ENCODE results near the gene CDH15. TPM values are rescaled to one million over a fixed set of nuclear protein-coding genes. Genes with fewer than 3 reads are reported as not detected.

The CDH15 gene
- total RNA-seq, 1 experiment from 2014 or later, result not detected

DNA sequence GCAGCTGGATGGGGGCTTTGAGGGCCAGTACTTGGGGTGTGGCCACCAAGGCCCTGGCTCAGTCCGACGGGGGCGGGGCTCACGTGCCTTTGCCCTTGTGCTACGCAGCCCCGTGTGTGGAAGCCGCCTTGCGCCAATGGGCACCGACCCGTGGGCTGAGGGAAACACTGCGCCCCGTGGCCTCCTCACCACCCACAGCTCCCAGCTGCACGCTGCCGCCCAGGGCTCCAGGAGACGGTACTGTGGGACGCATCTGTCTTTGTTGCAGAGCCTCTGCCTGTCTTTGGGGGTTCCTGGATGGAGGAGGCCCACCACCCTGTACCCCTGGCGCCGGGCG, 7.6 kb downstream of the CDH15 start:
- Mint-ChIP-seq H3K27me3 (ENCODE audit: insufficient read depth, unreplicated experiment) (peaks cover 10% of the 10 kb centered on the region), H3K36me3 (ENCODE audit: insufficient read depth, unreplicated experiment) (no peaks in the 10 kb centered on the region), H3K4me3 (ENCODE audit: unreplicated experiment) (no peak overlapping the region), H3K27ac (ENCODE audit: unreplicated experiment) (no peak overlapping the region), H3K4me1 (ENCODE audit: low read depth, unreplicated experiment) (no peaks in the 10 kb centered on the region), H3K9me3 (ENCODE audit: unreplicated experiment) (no peaks in the 10 kb centered on the region)
- Histone ChIP-seq H3K36me3 (ENCODE audit: control insufficient read depth, insufficient read depth, low read length) (no peaks in the 10 kb centered on the region), H3K9me3 (no peaks in the 10 kb centered on the region), H3K4me3 (ENCODE audit: low read depth, low read length) (no peak overlapping the region), H3K4me1 (no peaks in the 10 kb centered on the region; the same call in 1 of the 2 replicates), H3K27me3 (replicated peaks; ENCODE audit: control insufficient read depth, insufficient read depth, low read length) (no peaks in the 10 kb centered on the region; the same call in 1 of the 2 replicates)
- no peak for TF ChIP-seq CTCF (IDR thresholded peaks at IDR 0.05; ENCODE audit: insufficient read depth in 1 of 2, low read depth in 1 of 2, low read length in 1 of 2, severe bottlenecking in 1 of 2, unreplicated experiment in 1 of 2)
- ChIA-PET CTCF (no interaction called here), POLR2A (no interaction called here)
- intact Hi-C loops (cut with micrococcal nuclease; ENCODE audit: unreplicated experiment), result no loop called here
- no TSS peak for BruUV-seq (replicated peaks)
- no peak for DNase-seq

DNA sequence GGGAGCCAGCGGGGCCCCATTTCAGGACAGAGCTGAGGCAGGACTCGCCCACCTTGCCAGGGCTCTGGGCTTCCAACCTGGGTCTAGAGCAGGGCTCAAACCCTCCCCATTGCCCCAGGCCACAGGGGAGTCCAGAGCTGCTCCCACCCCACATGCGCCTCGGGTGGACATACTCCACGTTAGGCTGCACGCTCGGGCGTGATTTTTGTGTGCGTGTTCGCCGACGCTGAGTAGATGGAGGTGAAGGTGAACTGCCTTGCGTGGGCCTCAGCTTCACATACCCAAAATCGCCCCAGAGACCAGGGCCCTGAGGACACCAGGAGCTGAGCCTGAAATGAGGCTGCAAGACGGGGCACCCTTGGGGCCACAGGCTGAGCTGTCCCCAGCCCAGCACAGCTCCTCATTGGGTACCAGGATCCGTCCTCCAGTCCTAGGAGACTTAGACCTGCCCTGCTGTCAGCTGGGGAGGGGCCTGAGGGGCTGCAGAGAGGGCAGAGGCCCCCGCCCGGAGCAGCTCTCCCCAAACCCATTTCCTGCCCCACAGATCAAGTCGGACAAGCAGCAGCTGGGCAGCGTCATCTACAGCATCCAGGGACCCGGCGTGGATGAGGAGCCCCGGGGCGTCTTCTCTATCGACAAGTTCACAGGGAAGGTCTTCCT, 8.2 kb downstream of the CDH15 start:
- no peaks in the 10 kb centered on the region for H3K9me3 ChIP-seq
- H3K4me1 ChIP-seq, result no peaks in the 10 kb centered on the region
- intact Hi-C loops (cut with micrococcal nuclease; ENCODE audit: unreplicated experiment), result no loop called here
- H3K4me1 Mint-ChIP-seq (ENCODE audit: low read depth, unreplicated experiment), result no peaks in the 10 kb centered on the region
- H3K27me3 Mint-ChIP-seq (ENCODE audit: insufficient read depth, unreplicated experiment), result peaks cover 10% of the 10 kb centered on the region
- H3K9me3 Mint-ChIP-seq (ENCODE audit: unreplicated experiment), result no peaks in the 10 kb centered on the region
- BruUV-seq (replicated peaks), result no TSS peak
- H3K36me3 ChIP-seq (ENCODE audit: control insufficient read depth, insufficient read depth, low read length), result no peaks in the 10 kb centered on the region
- H3K36me3 Mint-ChIP-seq (ENCODE audit: insufficient read depth, unreplicated experiment), result no peaks in the 10 kb centered on the region
- ChIA-PET CTCF (interaction anchor here (0.6 kb wide), 1 partner anchor 61 kb away, joined by 3 read pairs; no protein-coding TSS in a partner anchor), POLR2A (no interaction called here)
- H3K4me3 ChIP-seq (ENCODE audit: low read depth, low read length), result no peak overlapping the region
- H3K27me3 ChIP-seq (replicated peaks; ENCODE audit: control insufficient read depth, insufficient read depth, low read length), result no peaks in the 10 kb centered on the region
- DNase-seq, result no peak
- no peak for TF ChIP-seq CTCF (IDR thresholded peaks at IDR 0.05; ENCODE audit: insufficient read depth in 1 of 2, low read depth in 1 of 2, low read length in 1 of 2, severe bottlenecking in 1 of 2, unreplicated experiment in 1 of 2)
- H3K4me3 Mint-ChIP-seq (ENCODE audit: unreplicated experiment), result no peak overlapping the region
- H3K27ac Mint-ChIP-seq (ENCODE audit: unreplicated experiment), result no peak overlapping the region

DNA sequence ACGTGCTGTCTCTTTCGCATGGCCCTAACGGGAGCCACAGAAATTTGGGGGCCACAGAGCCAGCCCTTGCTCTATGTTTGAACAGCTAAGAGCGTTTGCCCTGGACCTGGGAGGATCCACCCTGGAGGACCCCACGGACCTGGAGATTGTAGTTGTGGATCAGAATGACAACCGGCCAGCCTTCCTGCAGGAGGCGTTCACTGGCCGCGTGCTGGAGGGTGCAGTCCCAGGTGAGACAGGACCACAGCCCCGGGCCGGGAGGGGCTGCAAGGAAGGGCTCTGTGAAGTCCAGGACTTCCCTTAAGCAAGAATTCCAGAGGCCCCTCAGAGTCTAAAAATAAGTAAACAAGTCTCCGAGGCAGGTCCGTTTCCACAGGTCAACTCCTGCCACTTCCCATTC, 11.9 kb downstream of the CDH15 start:
- Mint-ChIP-seq H3K9me3 (ENCODE audit: unreplicated experiment) (no peaks in the 10 kb centered on the region), H3K36me3 (ENCODE audit: insufficient read depth, unreplicated experiment) (peaks cover 6% of the 10 kb centered on the region), H3K4me1 (ENCODE audit: low read depth, unreplicated experiment) (no peaks in the 10 kb centered on the region), H3K27me3 (ENCODE audit: insufficient read depth, unreplicated experiment) (peaks cover 7% of the 10 kb centered on the region), H3K27ac (ENCODE audit: unreplicated experiment) (no peak overlapping the region), H3K4me3 (ENCODE audit: unreplicated experiment) (no peak overlapping the region)
- TF ChIP-seq CTCF (IDR thresholded peaks at IDR 0.05; ENCODE audit: insufficient read depth in 1 of 2, low read depth in 1 of 2, low read length in 1 of 2, severe bottlenecking in 1 of 2, unreplicated experiment in 1 of 2), result peak; percentile 11 to 31
- Histone ChIP-seq H3K9me3 (no peaks in the 10 kb centered on the region), H3K4me3 (ENCODE audit: low read depth, low read length) (no peak overlapping the region), H3K27me3 (replicated peaks; ENCODE audit: control insufficient read depth, insufficient read depth, low read length) (no peaks in the 10 kb centered on the region), H3K4me1 (no peaks in the 10 kb centered on the region), H3K36me3 (ENCODE audit: control insufficient read depth, insufficient read depth, low read length) (no peaks in the 10 kb centered on the region)
- ChIA-PET CTCF (interaction anchor here (0.9 kb wide), 1 partner anchor 9 kb away, joined by 3 read pairs; no protein-coding TSS in a partner anchor), POLR2A (no interaction called here)
- intact Hi-C loops (cut with micrococcal nuclease; ENCODE audit: unreplicated experiment), result no loop called here
- peak in 1 of 2 experiments; percentile 49 for DNase-seq
- no TSS peak for BruUV-seq (replicated peaks)
